Natural killer cell (primary cell): Measurements from ENCODE around the gene COX6B2. TPM values are rescaled to one million over a fixed set of nuclear protein-coding genes. Genes with fewer than 3 reads are reported as not detected.

Experiments used
- ATAC-seq, 3 donors: fragments of 150-1000 bp in 2 of 3; fragments of 200-7000 bp in 1 of 3; cut with Tn5 transposase; 1 replicate in 1 of 3; 2 replicates in 2 of 3; pipeline ENCODE4 v1.10.0; 2021; ENCODE audit warnings: mild to moderate bottlenecking in 2 of 3, moderate library complexity in 2 of 3
- DNase-seq, 2 donors: peaks; one replicate each; pipeline versions ENCODE4 v3.0.0 to v3.0.0-alpha.2; 2013 to 2021; ENCODE audit warnings: mixed read lengths in 1 of 2
- H3K27ac ChIP-seq: one replicate; pipeline ENCODE4 v1.5.1; 2013; ENCODE audit warnings: mild to moderate bottlenecking, low read length
- H3K27me3 ChIP-seq: one replicate; pipeline ENCODE4 v1.6.1; 2013; ENCODE audit warnings: low read length; ENCODE audit not compliant: control insufficient read depth, insufficient read depth
- H3K36me3 ChIP-seq: one replicate; pipeline ENCODE4 v1.6.1; 2013; ENCODE audit warnings: low read length; ENCODE audit not compliant: control insufficient read depth, insufficient read depth
- H3K4me1 ChIP-seq: one replicate; pipeline ENCODE4 v1.6.1; 2013; ENCODE audit warnings: low read length; ENCODE audit not compliant: control insufficient read depth, insufficient read depth
- H3K4me3 ChIP-seq: one replicate; pipeline ENCODE4 v1.5.1; 2013; ENCODE audit warnings: low read length
- H3K9me3 ChIP-seq: one replicate; pipeline ENCODE4 v1.6.1; 2013; ENCODE audit warnings: low read length; ENCODE audit not compliant: control insufficient read depth, insufficient read depth
- H3K27ac Mint-ChIP-seq, 2 donors: one replicate each; pipeline ENCODE4 v1.8.0; 2022; ENCODE audit warnings: mild to moderate bottlenecking in 2 of 2, mixed read lengths in 2 of 2, moderate library complexity in 1 of 2
- H3K27me3 Mint-ChIP-seq, 2 donors: one replicate each; pipeline ENCODE4 v1.8.0; 2022; ENCODE audit warnings: low read depth in 2 of 2, mixed read lengths in 2 of 2
- H3K36me3 Mint-ChIP-seq: one replicate; pipeline ENCODE4 v1.8.0; 2022; ENCODE audit warnings: mixed read lengths
- H3K4me1 Mint-ChIP-seq, 2 donors: one replicate each; pipeline ENCODE4 v1.8.0; 2022; ENCODE audit warnings: mixed read lengths in 2 of 2
- H3K4me3 Mint-ChIP-seq: one replicate; pipeline ENCODE4 v1.8.0; 2022; ENCODE audit warnings: mild to moderate bottlenecking, moderate library complexity, mixed read lengths
- H3K9me3 Mint-ChIP-seq, 2 donors: one replicate each; pipeline ENCODE4 v1.8.0; 2022; ENCODE audit warnings: mixed read lengths in 2 of 2
- CTCF ChIP-seq: fragments of 200-600 bp; IDR thresholded peaks from one replicate; pipeline ENCODE4 v1.8.0; 2022; ENCODE audit warnings: antibody characterized with exemption
- WGBS: methylation state at CpG from one replicate; pipeline ENCODE4 v1.1.7; 2013; ENCODE audit warnings: missing lambda C conversion rate; ENCODE audit not compliant: insufficient coverage; 5-methylcytosine and 5-hydroxymethylcytosine counted together
- intact Hi-C: fragments of 100-400 bp; cut with micrococcal nuclease; formaldehyde crosslinking; loops from one replicate; pipeline ENCODE4 v1.14.2; 2022
- total RNA-seq, 4 donors: library from RNA; stranded (reverse); fragments of 120-200 nt in 1 of 4; gene quantifications; one replicate each; pipeline versions ENCODE4 v1.2.3 to v1.2.4, GENCODE V29; 2013 to 2022

The COX6B2 gene
- total RNA-seq, 3 donors from 2014 or later (not counting 1 experiment from before 2014, with no cell fraction given) = 0.26 to 6.5 TPM; not detected in 1

GRCh38 chr19:55398200-55398925, 43.8 kb upstream of the COX6B2 start:
- H3K4me3 Mint-ChIP-seq = no peak overlapping the region
- Histone ChIP-seq H3K36me3 (peaks cover 27% of the 10 kb centered on the region), H3K27me3 (no peaks in the 10 kb centered on the region), H3K4me1 (no peaks in the 10 kb centered on the region), H3K27ac (no peak overlapping the region), H3K4me3 (no peak overlapping the region), H3K9me3 (no peaks in the 10 kb centered on the region)
- 75% methylated on average over 12 of the region's 12 CpGs for WGBS
- TF ChIP-seq CTCF = no peak
- DNase-seq (no peak), ATAC-seq (no peak)
- no peak overlapping the region for H3K27ac Mint-ChIP-seq
- H3K36me3 Mint-ChIP-seq = no peaks in the 10 kb centered on the region
- no peaks in the 10 kb centered on the region for H3K9me3 Mint-ChIP-seq
- H3K4me1 Mint-ChIP-seq = peaks cover 4 to 7% of the 10 kb centered on the region in 2 donors
- intact Hi-C loops = no loop called here
- H3K27me3 Mint-ChIP-seq = no peaks in the 10 kb centered on the region

GRCh38 chr19:55392820-55393761, 38.6 kb upstream of the COX6B2 start:
- no peak overlapping the region for H3K27ac ChIP-seq
- Mint-ChIP-seq H3K4me3 (no peak overlapping the region), H3K36me3 (no peaks in the 10 kb centered on the region), H3K4me1 (peaks cover 10 to 30% of the 10 kb centered on the region in 2 donors), H3K27ac (peak overlapping the region; percentile 18 to 51), H3K9me3 (no peaks in the 10 kb centered on the region), H3K27me3 (no peaks in the 10 kb centered on the region)
- H3K4me3 ChIP-seq = no peak overlapping the region
- H3K4me1 ChIP-seq = peaks cover 23% of the 10 kb centered on the region
- ATAC-seq (no peak), DNase-seq (no peak)
- H3K36me3 ChIP-seq = peaks cover 30% of the 10 kb centered on the region
- no peak for TF ChIP-seq CTCF
- H3K27me3 ChIP-seq = no peaks in the 10 kb centered on the region
- H3K9me3 ChIP-seq = no peaks in the 10 kb centered on the region
- intact Hi-C loops = no loop called here
- 94% methylated on average over 16 of the region's 18 CpGs for WGBS

- H3K36me3 ChIP-seq = peaks cover 41% of the 10 kb centered on the region
- H3K27me3 ChIP-seq = no peaks in the 10 kb centered on the region
- no peak for ATAC-seq
Measured at GRCh38 chr19:55391702-55392615, 37.4 kb upstream of the COX6B2 start.

More at GRCh38 chr19:55391702-55392615, 37.4 kb upstream of the COX6B2 start:
- no peak overlapping the region for H3K4me3 Mint-ChIP-seq
- H3K27ac ChIP-seq = no peak overlapping the region
- no peak overlapping the region for H3K4me3 ChIP-seq
- H3K36me3 Mint-ChIP-seq = no peaks in the 10 kb centered on the region
- H3K27me3 Mint-ChIP-seq = no peaks in the 10 kb centered on the region
- H3K9me3 Mint-ChIP-seq = no peaks in the 10 kb centered on the region
- H3K4me1 ChIP-seq = peaks cover 35% of the 10 kb centered on the region
- H3K27ac Mint-ChIP-seq = no peak overlapping the region
- peaks cover 17 to 37% of the 10 kb centered on the region in 2 donors for H3K4me1 Mint-ChIP-seq
- intact Hi-C loops = no loop called here
- no peaks in the 10 kb centered on the region for H3K9me3 ChIP-seq
- 92% methylated on average over 18 of the region's 18 CpGs for WGBS
- no peak for DNase-seq
- TF ChIP-seq CTCF = no peak
